Adrenal gland (tissue), 5 donors: ENCODE data around the gene ZYG11B.

ENCODE experiments used
- POLR2A ChIP-seq, 2 donors: fragments of 450-650 bp; IDR thresholded peaks; one replicate each; pipeline ENCODE4 v1.6.1; 2017; ENCODE audit warnings: antibody characterized with exemption in 2 of 2, mild to moderate bottlenecking in 2 of 2, moderate library complexity in 1 of 2
- TF ChIP-seq, protein P1 (sequence below), 6 experiments: fragments of 450-650 bp in 4 of 6; fragments of 200-600 bp in 2 of 6; sonication (generic) in 1 of 6; IDR thresholded peaks; 1 replicate in 5 of 6; 2 replicates in 1 of 6; pipeline versions ENCODE4 v1.5.1 to v1.8.0; 2016 to 2021; ENCODE audit warnings: antibody characterized with exemption in 6 of 6, mild to moderate bottlenecking in 2 of 6, moderate library complexity in 1 of 6
- donor health status: DM: no; HTN: no; CAD: no.

DNA sequence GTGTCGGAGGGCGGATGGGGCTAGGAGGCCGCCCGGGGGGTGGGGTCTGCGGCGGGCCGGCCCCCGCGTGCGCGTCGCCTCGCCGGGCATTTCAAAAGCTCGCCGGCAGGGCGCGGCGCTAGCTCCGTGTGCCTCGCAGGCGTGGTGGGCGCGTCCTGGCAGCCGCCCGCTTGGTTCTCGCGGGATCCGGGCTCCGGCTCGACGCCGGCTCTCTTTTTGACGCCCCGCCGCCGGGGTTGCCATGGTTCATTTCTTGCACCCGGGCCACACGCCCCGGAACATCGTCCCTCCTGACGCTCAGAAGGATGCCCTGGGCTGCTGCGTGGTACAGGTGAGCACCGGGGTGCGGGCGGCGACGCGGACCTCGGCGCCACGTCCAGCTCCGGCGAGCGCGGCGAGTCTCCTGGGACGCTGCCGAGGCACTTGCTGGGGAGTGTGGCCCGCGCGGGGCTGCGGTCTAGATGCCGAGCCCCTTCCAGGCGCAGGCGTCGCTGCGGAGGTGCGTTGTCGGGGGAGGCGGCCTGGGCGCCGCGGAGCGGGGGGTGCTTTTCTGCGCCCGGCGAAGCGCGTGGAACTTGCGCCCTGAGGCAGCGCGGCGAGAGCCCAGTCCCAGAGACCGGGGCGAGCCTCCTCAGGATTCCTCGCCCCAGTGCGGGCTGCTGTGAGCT is 116.5 kb downstream of the ZYG11B start, which contains the start of gene ZYG11A:
- TF ChIP-seq, protein P1, sequence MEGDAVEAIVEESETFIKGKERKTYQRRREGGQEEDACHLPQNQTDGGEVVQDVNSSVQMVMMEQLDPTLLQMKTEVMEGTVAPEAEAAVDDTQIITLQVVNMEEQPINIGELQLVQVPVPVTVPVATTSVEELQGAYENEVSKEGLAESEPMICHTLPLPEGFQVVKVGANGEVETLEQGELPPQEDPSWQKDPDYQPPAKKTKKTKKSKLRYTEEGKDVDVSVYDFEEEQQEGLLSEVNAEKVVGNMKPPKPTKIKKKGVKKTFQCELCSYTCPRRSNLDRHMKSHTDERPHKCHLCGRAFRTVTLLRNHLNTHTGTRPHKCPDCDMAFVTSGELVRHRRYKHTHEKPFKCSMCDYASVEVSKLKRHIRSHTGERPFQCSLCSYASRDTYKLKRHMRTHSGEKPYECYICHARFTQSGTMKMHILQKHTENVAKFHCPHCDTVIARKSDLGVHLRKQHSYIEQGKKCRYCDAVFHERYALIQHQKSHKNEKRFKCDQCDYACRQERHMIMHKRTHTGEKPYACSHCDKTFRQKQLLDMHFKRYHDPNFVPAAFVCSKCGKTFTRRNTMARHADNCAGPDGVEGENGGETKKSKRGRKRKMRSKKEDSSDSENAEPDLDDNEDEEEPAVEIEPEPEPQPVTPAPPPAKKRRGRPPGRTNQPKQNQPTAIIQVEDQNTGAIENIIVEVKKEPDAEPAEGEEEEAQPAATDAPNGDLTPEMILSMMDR (IDR thresholded peaks at IDR 0.05), result peak in 3 of 6 experiments; percentile 26 to 41 (median 27)
- no peak for TF ChIP-seq POLR2A (IDR thresholded peaks at IDR 0.05)
